ENCODE measurements around the gene GPR15LG. TPM values are rescaled to one million over a fixed set of nuclear protein-coding genes. Genes with fewer than 3 reads are reported as not detected.

Gene GPR15LG
- total RNA-seq, 1 experiment from 2014 or later, result not detected

DNA sequence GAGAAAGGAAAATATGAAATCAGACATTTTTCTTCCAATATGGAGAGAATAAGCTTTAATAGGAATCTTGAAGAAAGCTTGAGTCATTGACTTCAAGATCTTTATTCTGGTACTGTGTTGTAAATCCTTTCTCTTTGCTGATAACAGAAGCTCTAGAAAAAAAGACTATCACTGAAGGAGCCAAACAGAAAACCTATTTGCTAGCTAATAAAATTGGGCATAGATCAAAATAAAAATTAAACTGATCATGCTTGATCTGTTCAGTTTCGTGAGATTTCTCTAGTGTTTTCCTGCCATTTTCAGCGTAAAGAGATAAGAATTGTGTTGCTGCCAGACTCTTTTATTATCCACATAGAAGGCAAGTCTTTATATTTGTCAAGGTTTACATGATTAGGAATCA is 35.8 kb upstream of the GPR15LG start:
- BruUV-seq (replicated peaks), result no TSS peak
- POLR2A ChIA-PET, result interaction anchor here (1.0 kb wide), 1 partner anchor 18 kb away, joined by 3 read pairs; no protein-coding TSS in a partner anchor
- H3K4me3 Mint-ChIP-seq (ENCODE audit: unreplicated experiment), result no peak overlapping the region
- H3K27me3 Mint-ChIP-seq (ENCODE audit: insufficient read depth, unreplicated experiment), result no peaks in the 10 kb centered on the region
- CTCF ChIA-PET, result interaction anchor here (0.7 to 1.5 kb wide), 3 partner anchors 10 to 22 kb away, joined by 3 to 5 read pairs (median 3); no protein-coding TSS in a partner anchor
- H3K27ac Mint-ChIP-seq (ENCODE audit: low read depth, unreplicated experiment), result no peak overlapping the region
- H3K9me3 Mint-ChIP-seq (ENCODE audit: unreplicated experiment), result no peaks in the 10 kb centered on the region
- no peak for DNase-seq (ENCODE audit: unreplicated experiment)
- TF ChIP-seq, protein P1, sequence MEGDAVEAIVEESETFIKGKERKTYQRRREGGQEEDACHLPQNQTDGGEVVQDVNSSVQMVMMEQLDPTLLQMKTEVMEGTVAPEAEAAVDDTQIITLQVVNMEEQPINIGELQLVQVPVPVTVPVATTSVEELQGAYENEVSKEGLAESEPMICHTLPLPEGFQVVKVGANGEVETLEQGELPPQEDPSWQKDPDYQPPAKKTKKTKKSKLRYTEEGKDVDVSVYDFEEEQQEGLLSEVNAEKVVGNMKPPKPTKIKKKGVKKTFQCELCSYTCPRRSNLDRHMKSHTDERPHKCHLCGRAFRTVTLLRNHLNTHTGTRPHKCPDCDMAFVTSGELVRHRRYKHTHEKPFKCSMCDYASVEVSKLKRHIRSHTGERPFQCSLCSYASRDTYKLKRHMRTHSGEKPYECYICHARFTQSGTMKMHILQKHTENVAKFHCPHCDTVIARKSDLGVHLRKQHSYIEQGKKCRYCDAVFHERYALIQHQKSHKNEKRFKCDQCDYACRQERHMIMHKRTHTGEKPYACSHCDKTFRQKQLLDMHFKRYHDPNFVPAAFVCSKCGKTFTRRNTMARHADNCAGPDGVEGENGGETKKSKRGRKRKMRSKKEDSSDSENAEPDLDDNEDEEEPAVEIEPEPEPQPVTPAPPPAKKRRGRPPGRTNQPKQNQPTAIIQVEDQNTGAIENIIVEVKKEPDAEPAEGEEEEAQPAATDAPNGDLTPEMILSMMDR (IDR thresholded peaks at IDR 0.05; ENCODE audit: unreplicated experiment), result no peak
- peaks cover 16% of the 10 kb centered on the region for H3K4me1 Mint-ChIP-seq (ENCODE audit: insufficient read depth, unreplicated experiment)
- H3K36me3 Mint-ChIP-seq (ENCODE audit: insufficient read depth, unreplicated experiment), result peaks cover 10% of the 10 kb centered on the region
- intact Hi-C loops (cut with micrococcal nuclease), result no loop called here

DNA sequence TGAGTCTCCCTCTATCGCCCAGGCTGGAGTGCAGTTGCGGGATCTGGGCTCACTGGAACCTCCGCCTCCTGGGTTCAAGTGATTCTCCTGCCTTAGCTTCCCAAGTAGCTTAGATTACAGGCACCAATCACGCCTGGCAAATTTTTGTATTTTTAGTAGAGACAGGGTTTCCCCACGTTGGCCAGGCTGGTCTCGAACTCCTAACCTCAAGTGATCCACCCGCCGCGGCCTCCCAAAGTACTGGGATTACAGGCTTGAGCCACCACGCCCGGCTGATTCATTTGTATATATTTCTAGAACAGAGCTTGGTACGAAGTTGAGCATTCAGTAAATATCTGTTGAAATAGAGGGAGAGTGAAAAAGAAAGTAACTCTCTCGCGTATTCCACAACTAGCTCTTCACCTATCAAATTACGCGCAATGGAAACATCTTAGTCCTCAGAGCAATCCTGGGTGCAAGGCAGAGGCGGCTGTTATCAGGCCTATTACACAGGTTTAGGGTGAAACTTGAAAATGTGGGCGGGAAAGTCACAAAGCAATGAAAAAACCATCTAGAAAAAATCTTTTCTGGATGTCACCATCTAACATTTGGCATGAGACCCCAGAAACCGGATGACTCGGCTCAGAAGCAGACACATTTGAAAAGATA is 35.0 kb upstream of the GPR15LG start:
- Mint-ChIP-seq H3K4me3 (ENCODE audit: unreplicated experiment) (peak overlapping the region; percentile 92), H3K36me3 (ENCODE audit: insufficient read depth, unreplicated experiment) (peaks cover 18% of the 10 kb centered on the region), H3K27me3 (ENCODE audit: insufficient read depth, unreplicated experiment) (no peaks in the 10 kb centered on the region), H3K4me1 (ENCODE audit: insufficient read depth, unreplicated experiment) (peaks cover 16% of the 10 kb centered on the region), H3K9me3 (ENCODE audit: unreplicated experiment) (no peaks in the 10 kb centered on the region), H3K27ac (ENCODE audit: low read depth, unreplicated experiment) (peak overlapping the region; percentile 98)
- ChIA-PET POLR2A (interaction anchor here (0.6 to 2.1 kb wide), 16 partner anchors 8 to 1156 kb away, joined by 3 to 22 read pairs (median 4); no protein-coding TSS in a partner anchor), CTCF (interaction anchor here (1.5 to 4.1 kb wide), 2 partner anchors 10 to 67 kb away, joined by 5 to 32 read pairs; no protein-coding TSS in a partner anchor)
- BruUV-seq (replicated peaks), result TSS peak; percentile 82
- TF ChIP-seq, protein P1 (IDR thresholded peaks at IDR 0.05; ENCODE audit: unreplicated experiment), result no peak
- no peak for DNase-seq (ENCODE audit: unreplicated experiment)
- intact Hi-C loops (cut with micrococcal nuclease), result no loop called here

DNA sequence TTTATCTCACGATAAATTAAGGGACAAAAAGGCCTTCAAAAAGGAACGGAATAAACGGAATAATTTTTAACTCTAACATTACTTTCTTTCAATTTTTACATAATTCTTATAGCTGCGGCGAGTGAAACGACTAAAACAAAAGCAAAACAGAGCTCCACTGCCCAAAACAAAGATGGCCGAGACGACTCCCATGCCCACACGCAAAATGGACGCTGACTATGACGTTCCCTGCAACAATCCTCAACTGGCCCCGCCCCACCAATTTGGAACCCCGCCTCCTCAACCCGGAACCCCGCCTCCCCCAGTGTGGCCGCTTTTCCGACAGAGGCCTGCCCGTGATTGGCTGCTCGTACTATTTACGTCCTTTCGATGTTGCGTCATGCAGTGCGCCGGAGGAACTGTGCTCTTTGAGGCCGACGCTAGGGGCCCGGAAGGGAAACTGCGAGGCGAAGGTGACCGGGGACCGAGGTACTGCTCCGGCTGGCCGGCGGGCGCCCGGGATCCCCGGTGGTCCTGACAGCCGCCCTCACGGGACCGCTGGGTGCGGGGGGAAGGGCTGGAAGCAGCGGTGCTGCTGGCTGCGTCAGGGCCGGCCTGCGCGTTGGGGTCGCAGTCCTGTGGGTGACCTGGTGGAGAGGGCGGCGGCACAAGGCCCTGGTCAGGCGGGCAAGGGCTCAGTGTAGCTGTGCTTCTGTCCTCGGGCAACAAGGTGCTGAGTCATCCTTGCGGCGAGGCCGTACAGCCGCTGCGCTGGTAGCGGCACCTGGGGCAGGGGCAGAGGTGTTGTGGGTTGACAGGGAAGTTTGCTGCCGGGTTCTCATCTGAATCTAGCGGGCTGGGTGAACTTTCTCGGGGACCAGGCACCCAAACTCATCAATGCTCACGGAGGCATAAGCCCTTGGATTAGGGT is 34.2 kb upstream of the GPR15LG start, which contains the start of gene GHITM:
Gene GHITM, plus strand, starts transcription at position 384 of the 910 bp plus-strand sequence. CDS start 1,992 bp downstream, outside the sequence.
- intact Hi-C loops (cut with micrococcal nuclease), result loop anchor here (10.0 kb wide), 1 partner anchor 395 kb away; no protein-coding TSS in a partner anchor
- POLR2A ChIA-PET, result interaction anchor here (0.6 to 2.1 kb wide), 20 partner anchors 9 to 1157 kb away, joined by 3 to 22 read pairs (median 4); no protein-coding TSS in a partner anchor
- no peaks in the 10 kb centered on the region for H3K27me3 Mint-ChIP-seq (ENCODE audit: insufficient read depth, unreplicated experiment)
- no peaks in the 10 kb centered on the region for H3K9me3 Mint-ChIP-seq (ENCODE audit: unreplicated experiment)
- H3K27ac Mint-ChIP-seq (ENCODE audit: low read depth, unreplicated experiment), result peak within 1 kb of the TSS; percentile 98
- TF ChIP-seq, protein P1 (IDR thresholded peaks at IDR 0.05; ENCODE audit: unreplicated experiment), result peak; percentile 27
- BruUV-seq (replicated peaks), result no TSS peak
- peak; percentile 99 for DNase-seq (ENCODE audit: unreplicated experiment)
- peak within 1 kb of the TSS; percentile 92 for H3K4me3 Mint-ChIP-seq (ENCODE audit: unreplicated experiment)
- peaks cover 16% of the 10 kb centered on the region for H3K4me1 Mint-ChIP-seq (ENCODE audit: insufficient read depth, unreplicated experiment)
- H3K36me3 Mint-ChIP-seq (ENCODE audit: insufficient read depth, unreplicated experiment), result peaks cover 26% of the 10 kb centered on the region
- CTCF ChIA-PET, result interaction anchor here (0.7 to 4.1 kb wide), 7 partner anchors 9 to 70 kb away, joined by 3 to 32 read pairs (median 5); no protein-coding TSS in a partner anchor

All from MCF 10A (cell line).